A549 treated with Hydrocortisone at 1 μM for 4 hours (cell line): ENCODE data around the gene PCDHA1. TPM values are rescaled to one million over a fixed set of nuclear protein-coding genes. Genes with fewer than 3 reads are reported as not detected.

Experiments used
- total RNA-seq: library from RNA; stranded (reverse); fragments of 200-300 nt; extraction: Qiagen RNA extraction; gene quantifications from 5 replicates; pipeline ENCODE4 v1.2.3, GENCODE V29; 2022

The PCDHA1 gene
- total RNA-seq, 1 experiment from 2014 or later = 0.14 TPM

DNA sequence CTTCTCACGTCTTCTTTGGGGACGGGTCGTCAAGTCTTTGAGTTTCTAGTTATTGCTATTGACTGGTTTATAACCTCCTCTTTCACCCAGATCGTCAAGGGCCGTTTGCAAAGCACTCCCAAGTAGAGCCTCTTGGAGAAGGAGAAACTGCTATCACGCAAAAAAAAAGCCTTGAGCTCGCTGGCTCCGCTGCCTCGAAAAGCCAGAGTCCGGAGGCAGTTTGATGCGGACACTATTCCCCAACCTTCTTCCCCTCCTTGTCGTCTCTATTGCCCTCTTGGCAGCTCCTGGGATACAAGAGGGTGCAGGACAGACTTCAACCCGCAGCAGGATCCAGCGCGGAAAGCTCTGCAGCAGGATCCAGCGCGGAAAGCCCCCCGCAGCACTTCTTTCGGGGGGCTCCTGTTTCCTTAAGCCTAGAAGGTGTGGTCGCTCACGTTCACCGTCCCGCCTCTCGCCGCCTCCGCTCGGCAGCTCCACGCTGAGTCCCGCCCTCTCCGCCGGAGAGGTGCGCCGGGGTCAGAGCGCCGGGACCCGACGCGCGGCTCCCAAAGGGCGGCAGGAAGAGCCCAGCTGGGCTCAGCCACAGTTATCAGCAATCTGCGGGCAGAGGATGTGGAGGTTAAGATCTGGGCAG is 140.0 kb downstream of the PCDHA1 start, which contains the start of gene PCDHAC1:
Gene PCDHAC1 (plus strand): TSS at position 494 of the 637 bp plus-strand sequence. CDS start 594 bp downstream, outside the sequence.

DNA sequence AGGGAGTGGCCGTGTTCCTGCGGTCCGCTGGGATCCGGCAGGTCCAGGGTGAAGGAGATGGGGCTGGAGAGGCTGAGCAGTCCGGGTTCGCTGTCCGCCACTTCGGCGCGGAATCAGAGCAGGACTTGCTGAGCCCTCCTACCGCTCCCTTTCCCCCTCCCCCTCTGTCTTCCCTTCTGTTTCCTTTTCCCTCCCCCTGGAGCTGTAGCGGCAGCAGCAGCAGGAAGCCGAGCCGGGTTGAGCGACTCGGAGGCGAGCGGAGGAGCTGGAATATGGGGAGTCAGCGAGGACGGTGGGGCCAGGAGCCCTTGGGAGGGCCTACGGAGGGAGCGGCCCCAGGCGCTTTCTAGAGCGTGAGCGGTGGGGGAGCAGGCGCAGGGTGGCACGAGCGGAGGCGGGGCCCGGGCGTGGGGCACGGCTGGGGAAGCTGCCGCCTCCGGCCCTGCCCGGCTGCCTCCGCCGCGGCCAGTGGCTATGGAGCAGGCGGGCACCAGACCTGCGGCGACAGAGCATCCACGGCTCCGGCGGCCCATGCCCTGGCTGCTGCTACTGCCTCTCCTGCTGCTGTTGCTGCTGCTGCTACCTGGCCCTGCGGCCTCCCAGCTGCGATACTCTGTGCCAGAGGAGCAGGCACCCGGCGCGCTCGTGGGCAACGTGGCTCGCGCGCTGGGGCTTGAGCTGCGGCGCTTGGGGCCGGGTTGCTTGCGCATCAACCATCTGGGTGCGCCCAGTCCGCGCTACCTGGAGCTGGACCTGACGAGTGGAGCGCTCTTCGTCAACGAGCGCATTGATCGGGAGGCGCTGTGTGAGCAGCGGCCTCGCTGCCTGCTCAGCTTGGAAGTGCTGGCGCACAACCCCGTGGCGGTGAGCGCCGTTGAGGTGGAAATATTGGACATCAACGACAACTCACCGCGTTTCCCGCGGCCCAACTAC is 180.6 kb downstream of the PCDHA1 start, which contains the start of gene PCDHAC2:
Gene PCDHAC2 (plus strand): TSS at position 184 of the 933 bp plus-strand sequence. CDS start 291 bp downstream, at position 475.

DNA sequence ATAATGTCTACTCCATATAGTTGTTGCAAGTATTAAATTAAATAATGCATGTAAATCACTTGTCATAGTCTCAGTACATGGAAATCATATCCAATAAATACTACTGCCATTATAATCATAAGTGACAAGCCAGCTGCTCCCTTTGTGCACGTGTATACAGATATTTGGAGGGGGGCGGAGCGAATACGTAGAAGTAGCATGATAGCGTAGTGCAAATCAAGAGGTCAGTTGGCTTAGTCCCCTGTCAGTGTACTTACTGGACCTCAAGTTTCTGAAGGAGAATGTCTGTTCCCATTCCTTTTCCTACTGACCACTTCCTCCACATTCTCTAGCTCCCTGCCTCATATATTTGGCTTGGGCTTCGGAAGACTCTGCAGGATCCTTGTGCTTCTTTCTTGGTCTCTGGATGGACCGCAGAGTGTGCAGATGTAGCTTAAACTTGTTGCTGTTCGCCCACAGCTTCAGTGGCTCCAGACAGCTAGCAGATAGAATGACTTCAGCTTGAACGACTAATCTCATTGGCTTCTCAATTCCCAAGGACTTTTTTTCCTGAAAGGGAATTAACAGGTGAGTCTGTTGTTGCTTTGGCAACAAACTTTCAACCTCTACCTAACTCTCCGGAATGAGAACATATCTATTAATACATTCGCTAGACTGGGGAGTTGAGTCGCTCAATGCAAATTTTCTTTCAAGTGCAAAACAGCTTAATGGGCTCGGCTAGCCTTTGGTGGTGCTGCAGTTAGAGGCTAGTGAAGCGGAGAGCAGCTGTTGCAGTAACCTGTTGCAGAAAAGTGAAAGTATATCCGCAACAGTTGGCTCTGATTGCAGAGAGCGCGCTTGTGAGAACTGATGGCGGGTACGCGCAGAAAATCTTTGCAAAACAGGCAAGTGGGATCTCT is 264.9 kb downstream of the PCDHA1 start, which contains the start of gene PCDHB1:
Gene PCDHB1 (plus strand): TSS at position 753 of the 899 bp plus-strand sequence. CDS start 97 bp downstream, at position 850.

Other genes starting within 250 kb of the PCDHA1 start
- gene EIF4EBP3, start 238.5 kb upstream of the PCDHA1 start, total RNA-seq = 0.39 to 3.0 TPM (median 1.8 TPM) in 5 replicates
- 32.5 to 53.2 TPM (median 46.8 TPM) in 5 replicates for gene SRA1, start 228.7 kb upstream of the PCDHA1 start, total RNA-seq
- gene APBB3, start 221.5 kb upstream of the PCDHA1 start, total RNA-seq = 5.3 to 7.1 TPM (median 6.4 TPM) in 5 replicates
- 73.1 to 91.2 TPM (median 80.5 TPM) in 5 replicates for gene SLC35A4, start 221.3 kb upstream of the PCDHA1 start, total RNA-seq
- gene CD14, start 153.0 kb upstream of the PCDHA1 start, total RNA-seq = 3.3 to 4.5 TPM (median 4.1 TPM) in 5 replicates
- gene TMCO6, start 146.7 kb upstream of the PCDHA1 start, total RNA-seq = 9.2 to 12.7 TPM (median 12.2 TPM) in 5 replicates
- gene NDUFA2, start 138.5 kb upstream of the PCDHA1 start, total RNA-seq = 84.6 to 130 TPM (median 123 TPM) in 5 replicates
- 84.3 to 119 TPM (median 87.4 TPM) in 5 replicates for gene IK, start 138.3 kb upstream of the PCDHA1 start, total RNA-seq
- 27.2 to 34.7 TPM (median 29.0 TPM) in 5 replicates for gene WDR55, start 121.2 kb upstream of the PCDHA1 start, total RNA-seq
- gene DND1, start 112.6 kb upstream of the PCDHA1 start, total RNA-seq = 0.47 to 0.94 TPM (median 0.70 TPM) in 5 replicates
- 73.7 to 90.7 TPM (median 77.1 TPM) in 5 replicates for gene HARS1, start 94.8 kb upstream of the PCDHA1 start, total RNA-seq
- gene HARS2, start 94.7 kb upstream of the PCDHA1 start, total RNA-seq = 34.4 to 44.5 TPM (median 36.9 TPM) in 5 replicates
- 79.9 to 111 TPM (median 84.2 TPM) in 5 replicates for gene ZMAT2, start 85.7 kb upstream of the PCDHA1 start, total RNA-seq
- 0.06 to 0.08 TPM (median 0.06 TPM) in 3 of 5 replicates, not detected in the others for gene PCDHA2, start 8.7 kb downstream of the PCDHA1 start, total RNA-seq
- 0.66 to 1.0 TPM (median 0.82 TPM) in 5 replicates for gene PCDHA3, start 14.9 kb downstream of the PCDHA1 start, total RNA-seq
- gene PCDHA4, start 20.9 kb downstream of the PCDHA1 start, total RNA-seq = 1.1 to 1.9 TPM (median 1.9 TPM) in 5 replicates
- gene PCDHA5, start 35.5 kb downstream of the PCDHA1 start, total RNA-seq = 0.70 to 1.1 TPM (median 0.76 TPM) in 5 replicates
- 0.05 to 0.08 TPM (median 0.08 TPM) in 3 of 5 replicates, not detected in the others for gene PCDHA6, start 41.8 kb downstream of the PCDHA1 start, total RNA-seq
- gene PCDHA7, start 48.1 kb downstream of the PCDHA1 start, total RNA-seq = 0.05 to 0.16 TPM (median 0.09 TPM) in 5 replicates
- 0.05 to 0.09 TPM (median 0.06 TPM) in 4 of 5 replicates, not detected in the other for gene PCDHA8, start 55.0 kb downstream of the PCDHA1 start, total RNA-seq
- not detected in 5 replicates for gene PCDHA9, start 62.2 kb downstream of the PCDHA1 start, total RNA-seq
- 0.01 to 0.03 TPM (median 0.02 TPM) in 3 of 5 replicates, not detected in the others for gene PCDHA10, start 69.8 kb downstream of the PCDHA1 start, total RNA-seq
- gene PCDHA11, start 82.8 kb downstream of the PCDHA1 start, total RNA-seq = 0.07 to 0.30 TPM (median 0.17 TPM) in 5 replicates
- 2.7 to 3.6 TPM (median 2.8 TPM) in 5 replicates for gene PCDHA12, start 89.2 kb downstream of the PCDHA1 start, total RNA-seq
- gene PCDHA13, start 96.0 kb downstream of the PCDHA1 start, total RNA-seq = 0.06 to 0.10 TPM (median 0.08 TPM) in 3 of 5 replicates, not detected in the others
- gene PCDHAC1, start 140.2 kb downstream of the PCDHA1 start, total RNA-seq = 1.8 to 2.5 TPM (median 2.2 TPM) in 5 replicates
- 3.3 to 4.9 TPM (median 3.7 TPM) in 5 replicates for gene PCDHAC2, start 180.3 kb downstream of the PCDHA1 start, total RNA-seq